ENCODE data around the gene CEBPE. TPM values are rescaled to one million over a fixed set of nuclear protein-coding genes. Genes with fewer than 3 reads are reported as not detected.
A peak's percentile ranks its signal among the peaks of the same experiment; 100 is the strongest.

CEBPE gene
- total and polyA plus RNA-seq, 7 donors = 0.28 to 0.68 TPM; not detected in 5

- TF ChIP-seq CTCF (IDR thresholded peaks at IDR 0.05) (no peak), EP300 (IDR thresholded peaks at IDR 0.05) (no peak), POLR2A (IDR thresholded peaks at IDR 0.05) (no peak), POLR2AphosphoS5 (IDR thresholded peaks at IDR 0.05) (no peak)
- H3K9me3 ChIP-seq = no peaks in the 10 kb centered on the region
- peaks cover 0 to 26% (median 3%) of the 10 kb centered on the region in 3 donors for H3K27me3 ChIP-seq
- H3K27ac ChIP-seq = no peak overlapping the region
- DNase-seq = peak; percentile 51
- H3K4me1 ChIP-seq = no peaks in the 10 kb centered on the region
- intact Hi-C loops (cut with DNase I) = no loop called here
- no peak overlapping the region for H3K4me3 ChIP-seq
- 71 to 79% methylated on average over 4 of the region's 4 CpGs for WGBS, 2 donors
- H3K36me3 ChIP-seq = no peaks in the 10 kb centered on the region
Observed at GRCh38 chr14:23114669-23115038, 4.4 kb downstream of the CEBPE start.

GRCh38 chr14:23114120-23114458 lies 5.0 kb downstream of the CEBPE start:
- Histone ChIP-seq H3K27me3 (peaks cover 0 to 26% (median 3%) of the 10 kb centered on the region in 3 donors), H3K4me3 (no peak overlapping the region), H3K36me3 (no peaks in the 10 kb centered on the region), H3K4me1 (no peaks in the 10 kb centered on the region), H3K9me3 (no peaks in the 10 kb centered on the region), H3K27ac (no peak overlapping the region)
- intact Hi-C loops (cut with DNase I) = no loop called here
- WGBS, 2 donors = 71 to 84% methylated on average over 5 of the region's 5 CpGs
- TF ChIP-seq POLR2AphosphoS5 (IDR thresholded peaks at IDR 0.05) (no peak), POLR2A (IDR thresholded peaks at IDR 0.05) (no peak), EP300 (IDR thresholded peaks at IDR 0.05) (no peak), CTCF (IDR thresholded peaks at IDR 0.05) (no peak)
- DNase-seq = peak; percentile 46

- 70 to 74% methylated on average over 10 of the region's 10 CpGs for WGBS, 2 donors
- intact Hi-C loops (cut with DNase I) = no loop called here
- Histone ChIP-seq H3K9me3 (no peaks in the 10 kb centered on the region), H3K36me3 (no peaks in the 10 kb centered on the region), H3K4me1 (no peaks in the 10 kb centered on the region), H3K4me3 (no peak overlapping the region), H3K27ac (no peak overlapping the region), H3K27me3 (peaks cover 0 to 26% (median 3%) of the 10 kb centered on the region in 3 donors)
- TF ChIP-seq CTCF (IDR thresholded peaks at IDR 0.05) = no peak
- TF ChIP-seq EP300 (IDR thresholded peaks at IDR 0.05) = no peak
- no peak for TF ChIP-seq POLR2AphosphoS5 (IDR thresholded peaks at IDR 0.05)
- no peak for TF ChIP-seq POLR2A (IDR thresholded peaks at IDR 0.05)
- DNase-seq = peak; percentile 58
Observed at GRCh38 chr14:23113431-23114119, 5.5 kb downstream of the CEBPE start.

GRCh38 chr14:23112359-23113178 lies 6.5 kb downstream of the CEBPE start:
- TF ChIP-seq CTCF (IDR thresholded peaks at IDR 0.05) = no peak

More at GRCh38 chr14:23112359-23113178, 6.5 kb downstream of the CEBPE start:
- DNase-seq = peak; percentile 63
- WGBS, 2 donors = 29 to 44% methylated on average over 12 of the region's 12 CpGs
- H3K27me3 ChIP-seq = peaks cover 0 to 26% (median 3%) of the 10 kb centered on the region in 3 donors
- intact Hi-C loops (cut with DNase I) = no loop called here
- no peak overlapping the region for H3K27ac ChIP-seq
- no peaks in the 10 kb centered on the region for H3K9me3 ChIP-seq
- H3K4me1 ChIP-seq = no peaks in the 10 kb centered on the region
- H3K4me3 ChIP-seq = no peak overlapping the region
- no peaks in the 10 kb centered on the region for H3K36me3 ChIP-seq

Measured in sigmoid colon (tissue), 7 donors.